PC-9 (cell line): ENCODE results near the gene SLC16A2.

Experiments
- EZH2 ChIP-seq: fragments of 200-600 bp; sonication (generic); IDR thresholded peaks from 2 replicates; pipeline ENCODE4 v1.8.0; 2017; ENCODE audit warnings: antibody characterized with exemption, low read depth
- TF ChIP-seq, protein P1 (sequence below): fragments of 200-600 bp; sonication (generic); conservative IDR thresholded peaks from 2 replicates; pipeline ENCODE4 v1.6.1; 2017; ENCODE audit warnings: mixed run types, antibody characterized with exemption, mild to moderate bottlenecking, moderate library complexity

- TF ChIP-seq, protein P1, sequence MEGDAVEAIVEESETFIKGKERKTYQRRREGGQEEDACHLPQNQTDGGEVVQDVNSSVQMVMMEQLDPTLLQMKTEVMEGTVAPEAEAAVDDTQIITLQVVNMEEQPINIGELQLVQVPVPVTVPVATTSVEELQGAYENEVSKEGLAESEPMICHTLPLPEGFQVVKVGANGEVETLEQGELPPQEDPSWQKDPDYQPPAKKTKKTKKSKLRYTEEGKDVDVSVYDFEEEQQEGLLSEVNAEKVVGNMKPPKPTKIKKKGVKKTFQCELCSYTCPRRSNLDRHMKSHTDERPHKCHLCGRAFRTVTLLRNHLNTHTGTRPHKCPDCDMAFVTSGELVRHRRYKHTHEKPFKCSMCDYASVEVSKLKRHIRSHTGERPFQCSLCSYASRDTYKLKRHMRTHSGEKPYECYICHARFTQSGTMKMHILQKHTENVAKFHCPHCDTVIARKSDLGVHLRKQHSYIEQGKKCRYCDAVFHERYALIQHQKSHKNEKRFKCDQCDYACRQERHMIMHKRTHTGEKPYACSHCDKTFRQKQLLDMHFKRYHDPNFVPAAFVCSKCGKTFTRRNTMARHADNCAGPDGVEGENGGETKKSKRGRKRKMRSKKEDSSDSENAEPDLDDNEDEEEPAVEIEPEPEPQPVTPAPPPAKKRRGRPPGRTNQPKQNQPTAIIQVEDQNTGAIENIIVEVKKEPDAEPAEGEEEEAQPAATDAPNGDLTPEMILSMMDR = no peak
- no peak for TF ChIP-seq EZH2
These were observed 16.2 kb downstream of the SLC16A2 start for GRCh38 chrX:74437530-74437929.
